Adrenal gland (tissue), 5 donors: ENCODE measurements around the gene TAF4.

Experiments used
- POLR2A ChIP-seq, 2 donors: fragments of 450-650 bp; IDR thresholded peaks; one replicate each; pipeline ENCODE4 v1.6.1; 2017; ENCODE audit warnings: antibody characterized with exemption in 2 of 2, mild to moderate bottlenecking in 2 of 2, moderate library complexity in 1 of 2
- TF ChIP-seq, protein P1 (sequence below), 6 experiments: fragments of 450-650 bp in 4 of 6; fragments of 200-600 bp in 2 of 6; sonication (generic) in 1 of 6; IDR thresholded peaks; 1 replicate in 5 of 6; 2 replicates in 1 of 6; pipeline versions ENCODE4 v1.5.1 to v1.8.0; 2016 to 2021; ENCODE audit warnings: antibody characterized with exemption in 6 of 6, mild to moderate bottlenecking in 2 of 6, moderate library complexity in 1 of 6
- donor health status: DM: no; HTN: no; CAD: no.

DNA sequence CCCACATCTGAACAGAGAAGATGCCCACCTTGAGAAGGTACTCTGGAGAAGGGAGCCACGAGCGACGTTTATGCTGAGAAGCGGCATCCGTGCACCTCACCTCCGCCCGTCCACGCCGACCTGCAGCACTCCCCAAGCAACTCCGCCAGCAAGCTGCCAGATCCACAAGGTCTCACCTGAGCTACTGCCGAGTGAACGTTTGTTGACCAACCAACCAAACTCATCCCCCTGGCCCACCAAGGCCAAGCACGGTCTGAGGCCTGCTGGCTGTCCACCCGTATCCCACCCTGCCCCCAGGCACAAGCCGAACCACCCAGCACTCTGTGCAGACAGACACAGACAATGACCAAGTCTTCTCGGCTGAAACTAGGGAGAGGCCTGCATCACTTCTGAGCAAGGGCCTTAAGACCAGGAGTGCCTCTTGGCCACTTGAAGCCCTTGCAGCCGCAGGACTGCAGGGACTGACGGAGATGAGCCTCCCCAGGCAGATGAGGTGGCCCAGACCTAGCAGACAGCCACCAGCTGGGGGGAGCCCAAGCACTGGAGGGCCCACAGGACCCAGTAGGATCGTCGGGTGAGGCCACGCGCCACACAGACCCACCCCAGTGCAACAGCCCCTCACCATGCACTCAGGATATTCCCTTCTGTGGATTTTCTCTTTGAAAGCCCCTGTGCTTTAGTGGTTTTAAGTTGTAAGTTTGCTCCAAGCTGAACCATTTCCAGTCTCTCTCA, 12.1 kb downstream of the TAF4 start:
- TF ChIP-seq, protein P1, sequence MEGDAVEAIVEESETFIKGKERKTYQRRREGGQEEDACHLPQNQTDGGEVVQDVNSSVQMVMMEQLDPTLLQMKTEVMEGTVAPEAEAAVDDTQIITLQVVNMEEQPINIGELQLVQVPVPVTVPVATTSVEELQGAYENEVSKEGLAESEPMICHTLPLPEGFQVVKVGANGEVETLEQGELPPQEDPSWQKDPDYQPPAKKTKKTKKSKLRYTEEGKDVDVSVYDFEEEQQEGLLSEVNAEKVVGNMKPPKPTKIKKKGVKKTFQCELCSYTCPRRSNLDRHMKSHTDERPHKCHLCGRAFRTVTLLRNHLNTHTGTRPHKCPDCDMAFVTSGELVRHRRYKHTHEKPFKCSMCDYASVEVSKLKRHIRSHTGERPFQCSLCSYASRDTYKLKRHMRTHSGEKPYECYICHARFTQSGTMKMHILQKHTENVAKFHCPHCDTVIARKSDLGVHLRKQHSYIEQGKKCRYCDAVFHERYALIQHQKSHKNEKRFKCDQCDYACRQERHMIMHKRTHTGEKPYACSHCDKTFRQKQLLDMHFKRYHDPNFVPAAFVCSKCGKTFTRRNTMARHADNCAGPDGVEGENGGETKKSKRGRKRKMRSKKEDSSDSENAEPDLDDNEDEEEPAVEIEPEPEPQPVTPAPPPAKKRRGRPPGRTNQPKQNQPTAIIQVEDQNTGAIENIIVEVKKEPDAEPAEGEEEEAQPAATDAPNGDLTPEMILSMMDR (IDR thresholded peaks at IDR 0.05) = no peak
- no peak for TF ChIP-seq POLR2A (IDR thresholded peaks at IDR 0.05)
